SU-DHL-6 (cell line): ENCODE measurements around the gene NR2F6.

ENCODE experiments used
- CTCF ChIP-seq: fragments of 200-600 bp; sonication (generic); IDR thresholded peaks from one replicate; pipeline ENCODE4 v1.5.1; 2017; ENCODE audit warnings: antibody characterized with exemption, mild to moderate bottlenecking, low read length, moderate library complexity; ENCODE audit not compliant: insufficient read depth, poor library complexity, severe bottlenecking
- EZH2phosphoT487 ChIP-seq: fragments of 200-600 bp; sonication (generic), shearing (Covaris generic); conservative IDR thresholded peaks from 2 replicates; pipeline ENCODE4 v1.6.1; 2018; ENCODE audit warnings: mild to moderate bottlenecking, antibody characterized with exemption, low read length, moderate library complexity, mixed read lengths

- no peak for TF ChIP-seq CTCF
- no peak for TF ChIP-seq EZH2phosphoT487
Observed at GRCh38 chr19:17248011-17248776, 2.5 kb upstream of the NR2F6 start.
